ENCODE results near the gene RBM19.

- no peak for TF ChIP-seq CTCF (IDR thresholded peaks at IDR 0.05; ENCODE audit: low read length)
- TF ChIP-seq EZH2 (IDR thresholded peaks at IDR 0.05; ENCODE audit: borderline replicate concordance, low read length): no peak
Measured at GRCh38 chr12:113903381-113903863, 62.7 kb downstream of the RBM19 start.
